Measurements from ENCODE around the gene FAM117A. TPM values are rescaled to one million over a fixed set of nuclear protein-coding genes. Genes with fewer than 3 reads are reported as not detected.

The FAM117A gene
- total and polyA plus RNA-seq, 2 of the 8 experiments (the other 6 are each of a cell fraction or from before 2014, with no cell fraction given): 28.4 to 45.7 TPM

DNA sequence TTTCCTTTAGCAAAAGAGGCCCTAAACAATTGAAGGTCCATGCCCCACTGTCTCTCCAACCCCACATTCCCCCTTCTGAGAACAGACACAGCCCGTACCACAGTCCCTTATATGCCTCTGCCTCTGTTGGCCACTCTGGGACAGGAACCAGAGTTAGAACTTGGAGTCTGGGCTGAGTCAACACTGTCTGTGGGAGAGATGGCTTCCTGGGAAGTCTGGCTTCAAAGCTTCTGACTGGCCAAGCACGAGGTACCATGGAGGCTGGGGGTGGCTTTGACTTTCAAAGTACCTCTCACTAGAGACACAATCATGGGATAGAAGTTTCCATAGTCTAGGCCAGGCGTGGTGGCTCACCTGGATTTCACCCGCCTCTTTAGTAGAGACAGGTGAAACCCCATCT, 71.2 kb downstream of the FAM117A start:
- FAIRE-seq (no peak), DNase-seq (ENCODE audit: low read depth in 1 of 2, low spot score in 2 of 2) (no peak)
- no peak overlapping the region for H4K5ac ChIP-seq (ENCODE audit: insufficient read length, low read depth, low read length)
- TF ChIP-seq RFX5 (IDR thresholded peaks at IDR 0.05; ENCODE audit: borderline replicate concordance, low read depth, low read length) (no peak), TAF1 (IDR thresholded peaks at IDR 0.05; ENCODE audit: low read depth, low read length) (no peak), ZNF274 (IDR thresholded peaks at IDR 0.05; ENCODE audit: borderline replicate concordance, extremely low read depth, low read length) (no peak)
- H4K91ac ChIP-seq (replicated peaks; ENCODE audit: insufficient read length, low read length): no peak overlapping the region
- H2BK12ac ChIP-seq (ENCODE audit: low read depth, low read length): no peak overlapping the region
- 86% methylated on average over 4 of the region's 4 CpGs; no CpG with 5 or more reads in 1 of the 2 experiments for whole genome bisulfite sequencing, 2 experiments (ENCODE audit: extremely low coverage in 1 of 2, insufficient coverage in 1 of 2, insufficient read length in 1 of 2, insufficient replicate concordance in 2 of 2, low coverage in 1 of 2, low lambda C conversion rate in 2 of 2, missing lambda C conversion rate in 1 of 2)
- no peaks in the 10 kb centered on the region for H3K36me3 ChIP-seq (ENCODE audit: control insufficient read depth in 2 of 4, insufficient read depth in 4 of 4, low read length in 3 of 4)
- no peaks in the 10 kb centered on the region; a peak in 1 of 7 replicates for H3K27me3 ChIP-seq (replicated peaks in 1 of 4; ENCODE audit: control insufficient read depth in 3 of 4, extremely low read depth in 1 of 4, insufficient read depth in 3 of 4, low read length in 3 of 4)
- no peak overlapping the region for H3K56ac ChIP-seq (replicated peaks; ENCODE audit: insufficient read length, low read depth, low read length)
- H2AK5ac ChIP-seq (ENCODE audit: low read depth, low read length): no peak overlapping the region
- H3K14ac ChIP-seq (ENCODE audit: insufficient read length): no peak overlapping the region
- H3K79me1 ChIP-seq (ENCODE audit: low read depth, low read length): no peaks in the 10 kb centered on the region
- POLR2A ChIA-PET (ENCODE audit: partially characterized antibody): no interaction called here
- H3K9ac ChIP-seq (replicated peaks in 1 of 4; ENCODE audit: extremely low read depth in 1 of 4, low read depth in 3 of 4, low read length in 3 of 4): no peak overlapping the region
- no peak overlapping the region for H2BK5ac ChIP-seq (ENCODE audit: low read depth, low read length)
- H3K4me3 ChIP-seq (ENCODE audit: extremely low read depth in 1 of 4, insufficient read depth in 2 of 4, low read depth in 3 of 4, low read length in 4 of 4): no peak overlapping the region; a peak in 1 of 8 replicates
- H3K23me2 ChIP-seq (ENCODE audit: low read depth, low read length): no peaks in the 10 kb centered on the region
- H3K79me2 ChIP-seq (ENCODE audit: control insufficient read depth in 1 of 2, insufficient read depth in 2 of 2, low read length in 2 of 2): no peaks in the 10 kb centered on the region
- H2BK15ac ChIP-seq (ENCODE audit: low read length): 0 out of 2 replicates have a peak overlapping the region, but pooled peaks have one; percentile 24
- H3K4me1 ChIP-seq (replicated peaks in 1 of 4; ENCODE audit: control insufficient read depth in 3 of 4, insufficient read depth in 4 of 4, low read length in 3 of 4): peaks cover 0 to 2% (median 0%) of the 10 kb centered on the region in 4 experiments; a peak in 3 of 7 replicates
- no peak overlapping the region for H3K27ac ChIP-seq (ENCODE audit: low read depth, low read length)
- no peak overlapping the region for H2BK120ac ChIP-seq (replicated peaks; ENCODE audit: low read depth, low read length)
- H4K8ac ChIP-seq (ENCODE audit: extremely low read depth, insufficient read depth, low read length): no peak overlapping the region
- H3K4me2 ChIP-seq (ENCODE audit: insufficient read depth in 1 of 2, low read depth in 2 of 2, low read length in 2 of 2): no peak overlapping the region
- no peaks in the 10 kb centered on the region for H4K20me1 ChIP-seq (replicated peaks in 1 of 2; ENCODE audit: control insufficient read depth in 1 of 2, insufficient read depth in 2 of 2, low read length in 2 of 2)
- no peak overlapping the region for H2AFZ ChIP-seq (ENCODE audit: low read length)
- H2BK20ac ChIP-seq (ENCODE audit: low read length): no peak overlapping the region
- H3K9me3 ChIP-seq (ENCODE audit: insufficient read depth in 2 of 2, low read depth in 1 of 2, low read length in 1 of 2): no peaks in the 10 kb centered on the region
- H3K18ac ChIP-seq (ENCODE audit: extremely low read depth, low read length): no peak overlapping the region
- no peak overlapping the region for H3K23ac ChIP-seq (ENCODE audit: insufficient read length)
- CTCF ChIA-PET (ENCODE audit: partially characterized antibody): interaction anchor here (0.7 to 19.2 kb wide), 3 partner anchors 122 to 283 kb away, joined by 4 to 228 read pairs (median 32); no protein-coding TSS in a partner anchor
- no peak overlapping the region for H3K4ac ChIP-seq (replicated peaks; ENCODE audit: insufficient read length, low read depth, low read length)

Data from H1 (cell line).